Measurements from ENCODE around the gene ZNF516.

ZNF516 gene

GRCh38 chr18:76380127-76380729 lies 114.8 kb downstream of the ZNF516 start:
- H3K27ac ChIP-seq = no peak overlapping the region
- TF ChIP-seq CTCF (conservative IDR thresholded peaks at IDR 0.05) = no peak

GRCh38 chr18:76379226-76380126 lies 115.6 kb downstream of the ZNF516 start:
- no peak overlapping the region for H3K27ac ChIP-seq
- TF ChIP-seq CTCF (conservative IDR thresholded peaks at IDR 0.05) = no peak

- no peak overlapping the region for H3K27ac ChIP-seq
- TF ChIP-seq CTCF (conservative IDR thresholded peaks at IDR 0.05) = no peak
Measured at GRCh38 chr18:76378526-76379215, 116.4 kb downstream of the ZNF516 start.

GRCh38 chr18:76377359-76377756 lies 117.7 kb downstream of the ZNF516 start:
- TF ChIP-seq CTCF (conservative IDR thresholded peaks at IDR 0.05) = no peak
- no peak overlapping the region for H3K27ac ChIP-seq

- no peak for TF ChIP-seq CTCF (conservative IDR thresholded peaks at IDR 0.05)
- H3K27ac ChIP-seq = no peak overlapping the region
Measured at GRCh38 chr18:76376668-76377358, 118.2 kb downstream of the ZNF516 start.

GRCh38 chr18:76376225-76376624 lies 118.8 kb downstream of the ZNF516 start:
- TF ChIP-seq CTCF (conservative IDR thresholded peaks at IDR 0.05) = no peak
- no peak overlapping the region for H3K27ac ChIP-seq
